ENCODE data around the gene SLIT1.
"Not testable (repeated sequence)": the region's sequence is repeated elsewhere in the genome, so short reads cannot be mapped to it uniquely, and the experiment has no call there.

The SLIT1 gene

DNA sequence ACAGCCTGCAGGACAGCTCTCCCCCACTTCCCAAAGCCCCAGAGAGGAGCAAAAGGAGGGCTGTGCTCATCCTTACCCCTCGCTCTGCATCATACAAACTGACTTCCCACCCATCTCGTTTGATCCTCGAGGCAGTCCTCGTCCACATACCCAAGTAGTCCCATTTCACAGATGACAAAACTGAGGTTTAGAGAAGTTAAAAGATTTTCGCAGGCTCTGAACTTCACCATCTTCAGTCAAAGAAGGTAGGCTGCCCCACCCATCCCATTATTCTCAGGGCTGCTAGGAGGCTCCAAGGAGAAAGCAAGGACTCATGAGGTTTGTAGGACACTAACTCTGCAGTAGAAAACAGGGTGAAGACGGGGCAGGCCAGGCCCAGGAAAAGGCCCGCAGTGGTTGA lies 147.1 kb downstream of the SLIT1 start:
- DNase-seq: no peak

DNA sequence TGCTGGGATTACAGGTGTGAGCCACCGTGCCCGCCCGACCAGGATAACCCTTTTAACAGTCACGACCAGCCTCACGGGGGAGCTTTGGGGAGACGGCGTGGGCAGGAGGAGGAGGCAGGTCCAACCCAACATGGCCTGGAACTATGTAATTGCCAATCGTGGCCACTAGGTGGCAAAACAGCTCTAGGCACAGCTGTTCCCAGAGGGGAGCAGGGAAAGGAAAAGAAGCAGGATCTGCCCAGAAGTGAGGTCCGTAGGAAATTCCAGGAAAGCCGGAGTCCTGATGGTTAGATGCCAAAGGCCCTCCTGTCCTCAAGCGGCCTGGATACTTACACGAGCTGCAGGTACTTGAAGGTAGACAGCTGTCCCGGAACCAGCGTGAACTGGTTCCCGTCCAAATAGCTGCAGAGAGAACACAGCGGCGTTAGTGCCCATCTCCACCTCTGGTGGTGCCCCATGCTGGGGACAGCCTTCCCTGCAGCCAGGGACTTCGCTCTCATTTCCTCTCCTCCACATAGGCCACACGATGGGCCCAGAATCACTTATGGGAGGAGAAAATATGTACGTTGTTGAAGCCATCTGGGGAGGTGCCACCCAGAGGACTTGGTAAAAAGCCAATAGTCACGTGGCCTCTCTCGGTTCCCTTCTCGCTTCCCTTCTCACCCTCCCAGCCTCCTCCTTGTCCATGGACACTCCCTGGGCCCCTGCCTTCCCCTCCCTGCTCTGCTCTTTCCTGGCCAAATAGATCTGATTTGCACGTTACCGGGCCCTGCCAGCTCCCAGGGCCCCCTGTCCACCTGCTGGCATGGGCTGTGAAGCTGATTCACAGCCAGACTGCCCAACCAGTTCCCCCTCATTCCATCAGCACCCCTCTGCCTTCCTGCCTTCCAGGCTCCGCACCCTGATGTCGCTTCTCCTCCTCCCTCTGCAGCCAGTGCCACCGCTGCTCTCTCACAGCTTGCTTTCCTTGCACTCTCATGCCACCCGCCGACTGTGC lies 148.1 kb downstream of the SLIT1 start:
- DNase-seq: peak; percentile 63 to 86

DNA sequence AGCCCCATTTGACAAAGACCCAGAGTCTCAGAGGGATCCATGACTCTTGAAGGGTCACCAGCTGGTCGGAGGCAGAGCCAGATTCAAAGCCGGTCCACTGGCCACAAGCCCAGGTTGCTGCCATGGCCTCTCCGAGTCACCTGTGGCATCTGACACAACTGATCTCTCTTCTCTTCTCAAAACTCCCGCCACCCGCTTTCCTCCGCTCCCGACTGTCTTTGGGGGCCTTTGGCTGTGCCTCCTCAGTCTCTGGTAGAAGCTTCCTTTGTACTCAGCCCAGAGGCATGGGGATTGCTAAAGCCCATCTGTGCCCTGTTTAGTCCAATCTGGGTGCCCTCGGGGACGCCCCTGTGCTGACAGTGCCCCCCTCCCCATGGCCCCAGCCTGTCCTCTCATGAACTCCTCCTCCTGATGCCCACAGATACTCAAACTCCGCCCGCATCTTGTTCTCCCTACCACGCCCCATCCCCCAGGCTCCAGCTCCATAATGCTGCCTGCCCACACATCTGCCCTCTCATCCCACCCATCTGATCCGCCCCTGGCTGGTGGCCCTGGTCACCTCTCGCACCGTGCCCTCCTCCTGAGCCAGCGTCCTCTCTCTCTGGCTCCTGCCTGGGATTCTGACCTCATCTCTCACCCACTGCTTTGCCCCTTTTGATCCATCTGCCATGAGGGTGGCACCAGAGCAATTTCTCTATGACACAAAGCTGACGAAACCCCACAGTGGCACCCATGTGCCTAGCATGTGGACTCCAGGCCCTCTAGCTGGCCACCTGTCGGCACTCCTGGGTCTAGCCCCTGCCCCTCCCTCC lies 150.6 kb downstream of the SLIT1 start:
- DNase-seq: no peak

DNA sequence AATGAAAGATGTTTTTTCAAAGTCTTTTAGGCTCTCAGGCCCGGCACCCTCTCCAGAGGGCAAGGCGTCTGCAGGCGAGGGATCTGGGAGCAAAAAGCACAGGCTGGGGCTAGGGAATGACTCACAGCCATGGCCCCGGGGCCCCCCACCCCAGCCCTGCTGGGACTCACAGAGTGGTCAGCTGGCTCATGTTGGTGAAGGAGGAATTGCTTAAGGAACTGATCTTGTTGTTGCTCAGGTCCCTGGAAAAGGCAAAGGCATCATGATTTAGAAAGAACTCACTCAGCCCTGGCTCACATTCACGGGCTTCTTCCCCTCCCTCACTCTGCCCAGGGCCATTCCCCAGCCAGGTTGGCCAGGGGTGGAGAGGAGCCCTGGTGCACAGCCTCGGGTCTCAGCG lies 151.5 kb downstream of the SLIT1 start:
- no peak for DNase-seq

DNA sequence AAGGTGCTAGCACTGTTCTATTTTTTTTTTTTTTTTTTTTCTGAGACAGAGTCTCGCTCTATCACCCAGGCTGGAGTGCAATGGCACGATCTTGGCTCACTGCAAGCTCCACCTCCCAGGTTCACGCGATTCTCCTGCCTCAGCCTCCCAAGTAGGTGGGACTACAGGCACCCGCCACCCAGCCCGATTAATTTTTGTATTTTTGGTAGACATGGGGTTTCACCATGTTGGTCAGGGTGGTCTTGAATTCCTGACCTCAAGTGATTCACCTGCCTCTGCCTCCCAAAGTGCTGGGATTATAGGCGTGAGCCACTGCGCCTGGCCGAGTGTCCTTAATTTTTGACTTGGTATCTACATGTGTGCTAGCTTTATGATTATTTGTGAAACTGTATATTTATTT lies 151.9 kb downstream of the SLIT1 start:
- not testable (repeated sequence) for DNase-seq

DNA sequence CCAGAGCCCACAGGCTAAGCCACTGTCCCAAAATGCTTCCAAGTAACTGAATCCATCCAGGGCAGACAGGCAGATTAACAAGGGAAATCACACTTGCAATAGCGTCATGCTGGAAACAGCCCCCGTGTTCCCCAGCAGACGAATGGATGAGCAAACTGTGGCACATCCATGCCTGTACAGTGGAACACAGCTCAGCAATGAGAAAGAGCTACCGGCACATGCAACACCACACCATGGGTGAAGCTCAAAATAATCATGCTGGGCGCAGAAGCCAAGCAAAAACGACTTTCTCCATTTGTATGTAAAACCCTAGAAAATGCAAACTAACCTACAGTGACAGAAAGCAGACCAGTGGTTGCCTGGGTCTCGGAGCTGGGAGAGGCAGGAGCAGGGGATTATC lies 153.1 kb downstream of the SLIT1 start:
- peak in 1 of 2 experiments; percentile 67 for DNase-seq

DNA sequence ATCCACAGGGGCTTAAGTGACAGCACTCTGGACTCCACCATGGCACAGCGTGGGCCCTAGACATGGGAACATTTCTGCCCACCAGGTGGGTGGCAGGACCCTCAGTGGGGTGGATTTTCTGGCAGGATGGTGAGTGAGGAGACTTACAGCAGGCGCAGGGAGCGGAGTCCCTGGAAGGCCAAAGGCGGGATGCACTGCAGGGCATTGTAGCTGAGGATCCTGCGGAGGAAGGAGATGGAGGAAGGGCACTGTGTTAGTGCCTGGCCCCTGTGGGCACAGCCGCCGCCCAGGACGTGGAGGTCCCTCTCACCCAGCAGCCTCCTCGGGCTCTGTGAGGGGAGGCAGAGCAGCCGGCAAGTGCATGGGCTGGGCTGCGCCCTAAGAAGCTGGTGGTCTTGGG lies 154.3 kb downstream of the SLIT1 start:
- no peak for DNase-seq

DNA sequence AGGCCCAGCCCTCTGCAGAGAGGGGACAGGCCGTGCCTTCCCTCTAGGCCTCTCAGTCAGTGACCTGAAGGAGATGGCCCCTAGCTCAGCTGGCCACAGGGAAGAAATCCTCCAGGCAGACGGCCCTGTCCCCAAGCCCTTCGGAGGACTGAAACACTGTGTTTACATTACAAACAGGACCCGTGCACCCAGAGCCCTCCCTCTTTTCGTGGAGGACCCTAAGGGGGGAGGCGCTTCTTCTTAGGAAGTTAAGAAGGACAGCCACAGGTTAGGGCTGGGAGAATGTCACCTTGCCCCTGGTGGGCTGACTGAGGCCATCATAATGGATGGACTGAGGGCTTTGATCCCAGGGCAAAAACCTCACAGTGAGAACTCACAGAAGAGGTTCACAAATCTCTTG lies 154.9 kb downstream of the SLIT1 start:
- no peak for DNase-seq

DNA sequence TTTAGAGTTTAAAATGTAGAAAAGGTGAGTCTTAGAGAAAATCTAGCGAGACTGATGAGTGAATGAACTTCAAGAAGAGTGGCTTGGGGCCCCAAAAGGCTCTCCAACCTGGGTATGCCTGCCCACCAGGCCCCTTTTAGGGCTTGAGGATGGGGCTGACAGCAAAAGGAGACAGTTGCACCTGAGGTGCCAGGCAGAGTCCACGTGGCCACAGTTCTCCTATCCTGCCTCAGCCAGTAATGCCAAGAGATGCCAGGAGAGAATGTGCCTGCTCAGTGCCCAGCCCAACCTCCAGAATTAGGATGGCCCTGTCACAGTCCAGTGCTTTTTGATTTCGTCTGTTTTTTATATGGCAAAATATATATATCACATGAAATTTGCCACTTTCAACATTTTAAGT lies 156.5 kb downstream of the SLIT1 start:
- DNase-seq: no peak

DNA sequence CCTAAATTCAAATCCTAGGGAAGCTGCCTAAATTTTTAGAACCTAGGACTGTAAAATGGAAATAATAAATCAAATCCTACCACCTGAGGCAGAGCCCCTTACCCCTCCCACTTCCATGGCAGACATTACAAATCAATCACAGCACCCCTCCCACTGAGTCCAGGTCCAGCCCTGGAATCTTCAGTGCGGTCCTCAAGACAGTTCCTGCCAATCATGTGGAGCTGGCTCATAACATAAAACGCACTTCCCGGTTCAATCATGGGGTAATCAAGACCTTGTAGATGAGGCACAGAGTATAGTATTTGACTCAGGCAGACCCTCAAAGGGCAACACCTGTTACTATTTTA lies 157.0 kb downstream of the SLIT1 start:
- no peak for DNase-seq

DNA sequence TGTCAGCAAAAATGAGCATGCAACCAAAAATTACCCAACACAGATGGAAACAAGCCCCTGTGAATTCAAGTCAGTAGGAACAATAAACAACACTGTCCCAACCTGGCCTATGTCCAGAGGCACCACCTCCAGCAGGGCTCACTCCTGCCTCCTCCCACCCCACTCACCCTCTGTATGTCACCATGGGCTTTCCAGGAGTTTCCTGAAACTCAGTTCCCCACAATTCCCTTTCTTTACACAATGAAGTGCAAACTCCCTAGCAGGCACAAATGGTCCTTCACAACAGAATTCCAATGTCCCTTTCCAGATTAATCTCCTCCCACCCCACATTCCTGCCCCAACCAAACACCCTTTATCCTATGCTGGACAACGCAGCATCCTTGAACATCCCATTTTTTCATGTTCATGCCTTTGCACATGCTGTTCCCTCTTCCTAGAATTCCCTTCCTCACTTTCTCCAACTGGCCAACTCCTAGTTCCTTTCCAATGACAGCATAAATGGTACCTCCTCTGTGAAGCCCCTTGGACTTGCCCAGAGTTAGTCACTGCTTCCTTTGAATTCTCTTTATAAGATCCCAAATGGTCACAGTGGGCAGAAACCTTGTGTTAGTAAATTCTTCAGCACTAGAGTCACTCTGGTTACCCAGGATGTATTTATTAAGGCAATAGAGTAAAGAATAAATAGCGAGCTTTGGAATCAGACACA lies 157.5 kb downstream of the SLIT1 start:
- no peak for DNase-seq

DNA sequence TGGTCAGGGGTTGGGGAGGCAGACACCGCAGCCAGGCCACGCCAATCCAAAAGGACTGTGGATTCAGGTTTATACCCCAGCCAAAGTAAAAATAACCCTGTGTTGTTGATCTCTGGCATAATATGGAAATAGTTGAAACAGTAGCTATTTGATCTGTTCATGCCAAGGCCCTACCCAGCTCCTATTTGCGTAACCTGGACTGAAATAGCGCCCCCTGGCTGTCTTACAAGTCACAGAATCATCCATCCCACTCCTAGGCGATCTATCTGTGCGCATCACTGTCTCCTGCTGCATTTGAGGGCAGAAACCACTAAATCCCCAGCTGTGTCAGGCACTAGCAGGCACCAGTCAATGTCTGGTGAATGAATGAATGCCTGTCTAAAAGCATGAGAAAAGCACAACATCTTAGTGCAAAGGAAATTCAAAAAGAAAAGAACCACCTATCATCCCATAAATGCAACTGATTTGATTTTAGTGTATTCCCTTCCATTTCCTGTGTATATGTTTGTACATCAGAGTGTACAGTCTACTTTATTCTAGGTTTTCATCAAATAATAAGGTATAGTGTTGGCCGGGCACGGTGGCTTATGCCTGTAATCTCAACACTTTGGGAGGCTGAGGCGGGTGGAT lies 160.0 kb downstream of the SLIT1 start:
- DNase-seq: peak; percentile 64 to 84

DNA sequence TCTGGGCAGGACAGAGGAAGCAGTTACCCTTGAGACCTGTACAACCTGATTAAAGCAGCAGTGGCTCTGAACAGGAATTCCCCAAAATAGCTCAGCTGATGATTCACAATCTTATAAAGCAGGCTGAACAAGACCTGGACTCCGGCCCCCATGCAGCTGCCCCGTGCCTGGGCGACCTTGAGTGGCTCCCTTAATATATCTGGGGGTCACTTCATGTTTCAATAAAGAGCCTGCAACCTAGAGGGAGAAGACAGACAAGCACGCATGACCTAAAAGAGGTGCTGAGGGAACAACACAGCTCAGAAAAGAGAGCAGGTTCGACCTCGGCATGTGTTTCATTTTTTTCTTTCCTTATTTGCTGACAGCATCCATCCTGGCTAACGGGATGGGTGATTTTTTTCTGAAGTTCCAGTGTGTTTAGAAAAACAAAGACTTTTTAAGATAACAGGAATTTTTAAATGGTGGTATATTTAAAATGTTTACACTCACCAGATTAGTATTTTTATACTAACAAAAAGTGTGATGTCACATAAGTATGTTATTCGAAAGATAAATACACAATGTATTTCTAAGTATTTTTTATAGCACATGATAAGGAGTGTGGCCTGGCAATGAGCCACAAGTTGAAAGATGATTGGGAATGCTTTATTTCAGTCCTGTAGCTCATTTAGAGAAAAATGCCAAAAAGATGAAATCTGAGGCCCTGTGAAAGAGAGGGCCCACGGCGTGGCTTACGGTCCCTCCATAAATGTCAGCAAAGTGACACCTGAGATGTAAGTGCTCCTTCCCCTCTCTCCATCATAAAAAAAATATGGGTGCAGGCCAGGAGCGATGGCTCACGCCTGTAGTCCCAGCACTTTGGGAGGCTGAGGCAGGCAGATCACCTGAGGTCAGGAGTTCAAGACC lies 161.3 kb downstream of the SLIT1 start:
- DNase-seq: no peak

DNA sequence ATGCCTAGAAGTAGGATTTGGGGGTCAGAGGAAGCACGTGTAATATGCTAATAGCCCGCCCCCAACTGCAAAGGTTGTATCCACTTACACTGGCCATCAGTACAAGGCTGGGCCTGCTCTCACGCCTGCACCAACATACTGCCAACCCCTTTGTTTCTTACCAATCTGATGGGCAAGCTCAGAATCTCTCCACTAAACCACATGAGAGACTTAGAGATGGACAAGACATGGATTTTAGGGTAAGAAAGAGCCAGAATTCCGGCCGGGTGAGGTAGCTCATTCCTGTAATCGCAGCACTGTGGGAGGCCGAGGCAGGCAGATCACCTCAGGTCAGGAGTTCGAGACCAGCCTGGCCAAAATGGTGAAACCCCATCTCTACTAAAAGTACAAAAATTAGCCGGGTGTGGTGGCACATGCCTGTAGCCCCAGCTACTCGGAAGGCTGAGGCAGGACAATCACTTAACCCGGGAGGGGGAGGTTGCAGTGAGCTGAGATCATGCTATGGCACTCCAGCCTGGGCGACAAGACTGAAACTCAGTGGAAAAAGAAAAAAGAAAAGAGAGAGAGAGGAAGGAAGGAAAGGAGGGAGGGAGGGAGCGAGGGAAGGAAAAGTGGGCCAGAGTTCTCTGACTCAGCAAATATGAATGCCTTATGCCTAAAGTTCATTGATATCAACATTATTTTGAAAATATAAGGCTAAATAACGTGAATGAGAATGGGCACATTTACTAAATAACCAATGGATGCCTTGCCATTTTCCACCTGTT lies 162.2 kb downstream of the SLIT1 start:
- DNase-seq: no peak

DNA sequence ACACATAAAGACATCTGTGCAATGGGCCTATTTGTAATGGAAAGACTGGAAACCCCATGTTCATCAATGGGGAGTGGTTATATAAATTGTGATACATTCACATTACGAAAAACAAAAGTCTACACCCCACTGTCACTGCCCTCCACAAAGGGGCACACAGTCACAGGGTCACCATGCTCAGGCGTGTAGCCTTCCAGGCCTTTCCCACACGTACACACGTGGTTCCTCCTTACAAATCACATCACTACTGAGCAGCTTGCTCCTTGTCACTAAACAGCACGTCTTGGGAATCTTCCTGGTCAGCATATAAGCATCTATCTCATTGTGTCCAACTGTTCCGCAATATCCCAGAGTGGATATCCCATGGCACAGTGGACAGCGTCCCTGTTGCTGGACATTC lies 163.1 kb downstream of the SLIT1 start:
- no peak for DNase-seq

DNA sequence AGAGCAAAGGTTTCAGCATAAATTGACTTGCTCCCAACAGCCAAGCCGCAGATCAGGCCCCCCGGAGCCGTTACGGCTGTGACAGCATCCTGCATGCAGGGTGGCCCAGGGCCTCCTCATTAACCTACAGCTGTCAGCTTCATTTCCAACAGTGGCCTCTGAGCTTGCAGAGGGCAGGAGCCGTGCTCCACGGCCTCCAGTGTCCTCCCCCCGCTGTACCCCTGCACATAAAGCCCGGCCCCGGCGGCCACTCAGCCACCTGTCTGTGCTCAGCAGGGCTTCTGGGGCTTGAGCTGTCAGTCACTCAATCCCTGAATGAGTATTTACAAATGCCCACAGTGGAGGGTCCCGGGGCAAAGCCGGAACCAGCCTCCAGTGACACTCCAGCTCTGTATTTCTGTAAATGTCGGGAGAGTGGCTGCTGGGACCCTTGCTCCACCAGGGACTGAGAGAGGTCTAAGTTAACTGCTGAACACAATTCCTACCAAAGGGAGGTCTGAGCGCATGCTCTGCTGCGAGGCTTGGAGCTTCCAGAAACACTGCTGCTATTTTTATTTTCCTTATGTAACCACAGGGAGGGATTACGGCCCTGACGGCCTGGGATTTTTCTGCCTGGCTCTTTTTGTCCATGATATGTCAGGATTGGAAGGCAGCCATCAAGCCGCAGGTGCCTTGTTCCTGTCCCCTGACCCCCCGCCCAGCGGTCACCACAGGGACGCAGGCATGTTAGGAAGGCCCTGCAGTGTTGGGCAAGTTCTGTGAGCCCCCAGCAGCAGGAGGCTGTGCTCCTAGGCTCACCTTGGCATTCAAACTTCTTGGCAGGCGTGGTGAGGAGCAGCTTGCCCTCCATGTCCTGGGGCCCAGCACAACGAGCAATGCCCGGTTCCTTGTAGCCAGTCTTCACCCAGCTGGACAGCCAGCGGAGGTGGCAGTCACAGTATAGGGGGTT lies 165.0 kb downstream of the SLIT1 start:
- peak; percentile 82 to 93 for DNase-seq

DNA sequence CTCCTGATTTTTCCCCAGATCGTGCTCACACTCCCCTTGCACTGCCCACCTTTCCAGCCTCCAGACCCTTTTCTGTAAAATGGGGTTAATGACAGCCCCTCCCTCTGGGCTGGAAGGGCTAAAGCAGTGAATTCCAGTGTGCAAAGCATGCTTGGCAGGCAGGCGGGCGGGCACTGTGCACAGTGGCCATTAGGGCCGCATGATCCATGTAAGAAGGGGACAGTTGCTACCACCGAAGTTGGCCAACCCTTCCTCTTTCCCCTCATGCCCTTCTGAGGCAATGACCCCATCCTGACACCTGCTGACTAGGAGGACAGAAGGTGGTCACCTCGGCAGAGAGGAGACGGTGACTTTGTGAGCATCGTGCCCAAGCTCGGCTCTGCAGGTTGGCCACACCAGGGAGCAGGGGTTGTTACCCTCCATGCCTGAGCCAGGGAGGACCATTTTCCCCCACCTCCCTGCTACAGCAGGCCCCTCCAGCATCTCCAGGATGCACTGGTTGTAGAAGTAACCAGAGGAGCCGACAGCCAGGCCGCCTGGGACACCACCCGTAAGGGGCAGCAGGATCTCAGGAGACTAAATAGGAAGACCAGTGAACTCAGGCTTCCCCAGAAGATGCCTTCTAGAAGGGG lies 166.4 kb downstream of the SLIT1 start:
- DNase-seq: no peak

DNA sequence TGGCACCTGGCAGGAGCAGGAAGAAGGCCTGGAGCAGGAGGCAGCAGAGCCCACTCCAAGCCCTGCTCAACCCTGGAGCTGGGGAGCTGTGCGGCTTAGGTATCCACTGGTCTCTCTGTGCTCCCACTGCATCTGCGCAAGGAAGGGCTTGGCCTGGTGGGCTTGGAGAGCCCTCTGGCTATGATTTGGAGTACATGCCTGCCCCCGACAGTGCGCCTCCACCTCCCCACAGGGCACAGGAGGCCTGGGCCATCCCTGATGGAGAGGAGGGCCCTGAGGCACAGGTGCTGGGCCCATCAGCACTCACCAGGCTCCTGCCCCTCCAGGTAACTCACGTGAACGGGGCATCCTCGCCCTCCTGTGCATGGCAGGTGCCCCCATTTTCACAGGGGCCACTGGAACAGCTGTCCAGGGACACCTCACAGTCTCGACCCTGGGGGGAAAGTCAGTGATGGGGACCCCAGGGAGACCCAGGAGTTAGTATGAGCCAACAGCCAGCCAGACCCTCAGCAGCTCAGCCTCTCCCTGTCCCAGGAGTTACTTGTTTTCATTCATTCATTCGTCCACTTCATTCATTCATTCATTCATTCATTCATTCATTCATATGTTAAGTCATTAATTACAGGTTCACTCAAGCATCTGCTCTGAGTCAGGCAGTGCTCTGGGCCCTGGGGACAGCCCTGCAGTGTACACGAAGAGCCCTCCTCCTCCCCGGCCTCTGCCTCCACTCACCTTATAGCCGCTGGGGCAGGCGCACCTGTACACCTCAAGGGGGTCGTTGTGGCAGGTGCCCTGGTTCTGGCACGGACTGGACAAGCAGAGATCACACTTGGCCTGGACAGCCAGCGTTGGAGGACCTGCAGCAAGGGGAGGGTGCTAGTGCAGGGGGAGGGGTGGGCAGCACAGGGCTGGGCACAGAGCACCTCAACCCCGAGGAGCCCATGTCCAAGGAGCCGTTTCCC lies 167.2 kb downstream of the SLIT1 start:
- no peak for DNase-seq

Data from NCI-H526 (cell line).